Measurements from ENCODE around the gene KRTAP12-1.

KRTAP12-1 gene

GRCh38 chr21:44710756-44711326 is 28.9 kb upstream of the KRTAP12-1 start:
- no peak for DNase-seq

GRCh38 chr21:44710294-44710665 is 28.3 kb upstream of the KRTAP12-1 start:
- no peak for DNase-seq

- no peak for DNase-seq
Observed at GRCh38 chr21:44709426-44710293, 27.7 kb upstream of the KRTAP12-1 start.

DNA sequence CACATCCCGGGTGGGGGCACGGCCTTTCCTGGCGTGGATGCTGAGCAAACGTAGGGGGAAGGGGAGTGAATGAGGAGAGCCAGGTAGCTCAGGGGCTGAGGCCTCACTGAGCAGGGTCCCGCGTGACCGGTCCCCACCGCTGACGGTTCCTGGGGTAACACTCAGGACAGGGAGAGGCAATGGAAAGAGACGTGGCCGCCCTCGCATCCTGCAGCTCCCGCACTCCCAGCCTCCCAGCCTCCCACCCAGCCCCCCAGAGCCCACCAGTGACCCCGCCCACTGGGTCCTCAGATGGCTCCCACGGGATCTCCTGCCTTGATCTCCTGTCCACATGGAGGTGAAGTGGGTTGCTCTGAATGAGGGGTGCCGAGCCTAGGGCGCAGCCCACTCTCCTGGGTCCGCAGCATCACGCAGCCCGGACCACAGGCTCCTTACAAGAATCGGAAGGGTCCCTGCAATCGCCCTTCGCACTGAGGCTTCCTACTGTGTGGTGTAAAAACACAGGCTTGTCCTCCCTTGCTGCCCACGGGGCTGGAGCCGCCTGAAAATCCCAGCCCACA is 27.0 kb upstream of the KRTAP12-1 start:
- DNase-seq: no peak

DNA sequence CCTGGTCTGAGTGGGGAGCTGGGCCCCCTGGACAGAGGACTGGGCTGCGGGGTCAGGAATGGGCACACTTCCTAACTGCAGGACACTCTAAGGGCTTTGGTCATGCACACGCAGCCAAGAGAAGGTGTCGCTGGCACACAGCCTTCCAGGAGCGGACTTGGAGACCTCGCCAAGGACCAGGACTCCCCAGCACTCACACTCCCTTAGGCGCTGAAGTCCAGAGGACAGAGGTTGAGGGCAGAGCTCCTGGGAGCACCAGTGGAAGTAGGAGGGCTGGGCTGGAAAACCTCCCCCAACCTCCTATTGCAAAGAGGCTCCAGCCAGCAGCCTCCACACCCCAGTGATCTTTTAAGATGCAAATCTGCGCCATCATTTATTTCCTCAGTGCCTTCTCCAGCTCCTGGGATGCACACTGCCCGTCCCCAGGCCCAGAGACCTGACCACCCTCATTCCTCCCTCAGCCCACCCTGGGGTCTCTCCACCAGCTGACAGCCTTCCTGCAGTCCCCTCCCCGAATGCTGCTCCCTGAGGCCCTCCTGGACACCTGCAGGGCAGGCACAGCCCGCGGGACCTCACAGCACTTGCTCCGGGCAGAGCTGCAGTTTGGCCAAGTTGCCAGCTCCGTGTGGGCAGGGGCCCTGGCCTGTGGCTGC is 26.4 kb upstream of the KRTAP12-1 start:
- no peak for DNase-seq

- no peak for DNase-seq
Observed at GRCh38 chr21:44706706-44707581, 25.0 kb upstream of the KRTAP12-1 start.

DNA sequence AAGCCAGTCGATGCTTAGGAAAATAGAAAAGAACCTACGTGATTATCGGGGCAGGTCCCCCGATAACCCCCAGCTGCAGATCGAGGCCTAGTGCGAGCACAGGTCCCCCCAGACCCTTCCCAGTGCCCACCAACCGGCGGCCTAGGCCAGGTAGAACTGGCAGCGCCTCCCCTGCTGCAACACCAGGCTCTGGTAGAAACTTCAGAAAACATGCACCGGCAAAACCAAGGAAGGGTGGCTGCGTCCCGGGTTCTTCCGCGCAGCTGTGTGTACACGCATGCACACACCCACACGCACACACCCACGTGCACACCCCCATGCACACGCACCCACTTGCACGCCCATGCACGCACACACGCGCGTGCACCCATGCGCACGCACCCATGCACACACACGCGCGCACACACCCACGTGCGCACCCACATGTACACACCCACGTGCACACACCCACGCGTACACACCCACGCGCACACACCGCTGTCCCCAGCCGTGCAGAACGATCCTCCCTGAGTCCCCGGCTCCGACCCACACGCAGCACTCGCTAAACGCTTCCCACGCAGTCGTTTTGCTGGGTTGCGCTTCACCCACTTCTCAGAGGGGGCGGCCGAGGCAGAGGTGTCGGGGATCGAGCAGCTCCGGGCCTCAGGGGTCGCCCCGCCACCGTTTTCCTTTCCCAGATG is 24.2 kb upstream of the KRTAP12-1 start:
- no peak for DNase-seq

GRCh38 chr21:44704636-44705001 is 22.7 kb upstream of the KRTAP12-1 start:
- DNase-seq: no peak

DNA sequence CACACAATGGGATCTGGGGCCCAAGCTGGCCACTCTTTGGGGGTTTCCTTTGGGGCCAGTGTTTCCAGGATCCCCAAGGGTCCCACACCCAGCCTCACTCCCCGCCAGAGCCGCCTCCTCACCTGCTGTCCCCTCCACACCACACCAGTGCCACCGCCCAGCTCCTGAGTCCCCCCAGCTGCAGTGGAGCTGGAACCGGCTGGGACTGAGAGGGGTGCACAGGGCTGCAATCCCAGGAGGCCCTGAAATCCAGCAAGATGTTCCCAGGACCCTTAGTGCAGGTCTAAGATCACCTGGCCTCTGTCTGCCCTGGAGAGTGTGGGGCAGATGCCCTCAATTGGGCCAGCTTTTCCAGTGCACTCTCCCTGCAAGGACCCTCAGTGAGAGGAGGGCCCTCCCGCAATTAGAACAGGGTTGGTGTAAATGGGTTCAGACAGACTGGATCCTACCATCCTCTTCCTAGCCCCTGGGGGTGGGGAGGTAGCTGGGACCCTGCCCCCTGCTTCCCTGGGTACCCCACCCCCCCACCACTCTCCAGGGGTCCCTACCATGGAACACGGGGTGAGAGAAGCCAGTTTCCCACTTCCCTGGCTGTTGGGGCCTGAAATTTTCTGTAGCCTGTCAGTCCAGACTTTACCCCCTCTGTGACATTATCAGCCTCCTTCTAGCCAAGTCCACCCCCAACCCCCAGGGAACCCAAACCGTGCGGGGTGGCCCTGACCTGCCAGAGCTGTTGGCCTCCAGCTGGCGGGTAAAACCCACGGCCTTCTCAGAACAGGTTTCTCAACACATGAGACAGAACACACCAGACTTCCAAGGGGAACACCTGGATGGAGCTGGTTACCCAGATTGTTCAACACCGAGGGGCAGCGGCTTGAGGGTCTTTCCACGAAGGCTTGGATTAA is 22.0 kb upstream of the KRTAP12-1 start:
- DNase-seq: no peak

GRCh38 chr21:44702973-44703730 is 21.2 kb upstream of the KRTAP12-1 start:
- DNase-seq: no peak

DNA sequence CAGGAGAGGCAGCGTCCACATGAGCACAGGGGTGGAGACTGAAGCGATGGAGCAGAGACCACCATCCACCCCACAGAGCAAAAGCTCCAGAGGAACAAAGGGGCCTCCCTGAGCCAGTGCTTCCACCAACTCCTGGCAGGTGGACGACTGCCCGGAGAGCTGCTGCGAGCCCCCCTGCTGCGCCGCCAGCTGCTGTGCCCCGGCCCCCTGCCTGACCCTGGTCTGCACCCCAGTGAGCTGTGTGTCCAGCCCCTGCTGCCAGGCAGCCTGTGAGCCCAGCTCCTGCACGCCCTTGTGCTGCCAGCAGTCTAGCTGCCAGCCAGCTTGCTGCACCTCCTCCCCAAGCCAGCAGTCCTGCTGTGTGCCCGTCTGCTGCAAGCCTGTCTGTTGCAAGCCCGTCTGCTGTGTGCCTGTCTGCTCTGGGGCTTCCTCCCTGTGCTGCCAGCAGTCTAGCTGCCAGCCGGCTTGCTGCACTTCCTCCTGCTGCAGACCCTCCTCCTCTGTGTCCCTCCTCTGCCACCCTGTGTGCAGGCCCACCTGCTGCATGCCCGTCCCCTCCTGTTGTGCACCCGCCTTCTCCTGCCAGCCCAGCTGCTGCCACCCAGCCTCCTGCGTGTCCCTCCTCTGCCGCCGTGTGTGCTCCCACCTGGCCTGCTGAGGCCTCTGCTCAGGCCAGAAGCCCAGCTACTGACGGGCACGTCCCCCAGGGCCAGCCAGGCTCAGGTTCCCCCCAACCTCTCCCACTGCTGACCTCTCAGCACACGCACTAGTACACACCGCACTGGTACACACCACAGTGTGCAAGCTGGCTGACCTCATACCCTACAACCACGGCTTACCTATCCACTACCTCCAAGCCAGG is 20.4 kb upstream of the KRTAP12-1 start:
- no peak for DNase-seq

GRCh38 chr21:44701541-44701940 is 19.6 kb upstream of the KRTAP12-1 start:
- DNase-seq: no peak

DNA sequence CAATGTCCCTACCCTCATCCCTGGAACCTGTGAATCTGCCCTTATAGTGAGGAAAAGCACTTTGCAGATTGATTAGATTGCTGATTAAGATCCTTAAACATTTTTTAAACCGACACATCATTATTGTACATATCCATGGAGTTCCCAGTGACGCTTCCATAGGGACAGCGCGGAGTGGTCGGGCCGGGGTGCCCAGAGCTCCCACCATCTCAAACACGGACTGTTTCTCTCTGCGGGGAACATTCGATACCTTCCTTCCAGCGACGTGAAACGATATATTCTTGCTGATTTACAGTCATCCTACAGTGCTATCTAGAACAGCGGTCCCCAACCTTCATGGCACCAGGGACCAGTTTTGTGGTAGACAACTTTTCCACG is 19.0 kb upstream of the KRTAP12-1 start:
- DNase-seq: no peak

DNA sequence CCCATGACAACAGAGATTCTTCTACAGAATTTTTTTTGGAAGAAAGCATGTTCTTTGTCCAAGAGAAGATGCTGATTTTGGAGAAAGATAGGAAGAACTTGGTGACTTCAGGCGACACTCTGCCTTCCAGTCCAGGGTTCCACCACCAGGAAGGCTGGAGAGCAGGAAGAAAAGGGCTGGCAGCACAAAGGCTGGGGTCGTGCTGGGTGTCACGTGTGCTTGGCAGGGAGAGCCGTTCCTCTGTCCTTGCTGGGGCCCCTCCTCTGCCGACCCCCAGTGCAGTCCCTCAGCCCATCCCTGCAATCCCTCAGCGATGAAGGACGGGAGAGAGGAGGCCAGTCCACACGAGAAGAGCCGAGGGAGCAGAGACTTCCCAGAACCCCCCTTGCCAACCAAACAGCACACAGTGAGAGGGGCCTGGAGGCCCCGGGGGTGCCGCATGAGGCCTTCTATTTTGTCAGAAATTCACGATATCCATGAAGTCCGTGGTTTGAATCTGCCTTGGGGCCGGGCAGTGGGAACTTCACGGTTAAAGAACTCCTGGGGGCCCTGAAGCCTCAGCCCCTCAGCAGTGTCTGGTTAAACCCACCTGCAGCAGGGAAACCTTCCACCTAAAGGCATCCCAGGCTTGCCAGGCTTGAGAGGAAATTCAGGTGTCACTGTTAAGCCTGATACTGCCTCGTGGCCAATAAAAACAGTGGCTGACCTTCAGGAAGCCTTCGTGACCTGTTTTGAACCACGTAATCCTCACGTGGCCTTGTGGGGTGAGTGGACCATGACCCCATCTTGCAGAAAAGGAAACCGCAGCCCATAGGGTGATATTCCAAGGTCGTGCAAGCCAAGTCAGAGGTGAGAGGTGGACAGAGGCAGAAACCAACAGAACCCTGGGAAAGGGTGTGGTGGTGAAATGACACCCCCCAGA is 18.4 kb upstream of the KRTAP12-1 start:
- no peak for DNase-seq

GRCh38 chr21:44699502-44700001 is 17.6 kb upstream of the KRTAP12-1 start:
- DNase-seq: no peak

GRCh38 chr21:44697811-44698734 is 16.1 kb upstream of the KRTAP12-1 start:
- no peak for DNase-seq

All from activated CD4-positive, alpha-beta T cell treated with anti-CD3 and anti-CD28 coated beads, Interleukin-10, Interleukin-2, amounts not matched to agents 100 ng/mL and 50 ng/mL, durations not matched to agents 16 hours and 8 hours (primary cell).